Thyroid gland (tissue), 4 donors: ENCODE measurements around the gene TDG. TPM values are rescaled to one million over a fixed set of nuclear protein-coding genes. Genes with fewer than 3 reads are reported as not detected.

ENCODE experiments used
- DNase-seq, 2 donors: peaks; one replicate each; pipeline ENCODE4 v3.0.0-alpha.2; 2019
- H3K27ac ChIP-seq, 3 donors: fragments of 200-600 bp; sonication (generic); 1 replicate in 2 of 3; 2 replicates in 1 of 3; pipeline ENCODE4 v1.5.1; 2016 to 2019; ENCODE audit warnings: mild to moderate bottlenecking in 1 of 3, moderate library complexity in 1 of 3
- H3K27me3 ChIP-seq: fragments of 200-600 bp; sonication (generic); one replicate; pipeline ENCODE4 v1.5.1; 2019
- H3K36me3 ChIP-seq, 2 donors: fragments of 200-600 bp; sonication (generic); one replicate each; pipeline ENCODE4 v1.5.1; 2016 to 2019
- H3K4me1 ChIP-seq, 2 donors: fragments of 200-600 bp; sonication (generic); one replicate each; pipeline ENCODE4 v1.5.1; 2017 to 2019
- H3K4me3 ChIP-seq, 3 donors: fragments of 200-600 bp; sonication (generic); replicated peaks in 1 of 3; 1 replicate in 2 of 3; 2 replicates in 1 of 3; pipeline ENCODE4 v1.5.1; 2016; ENCODE audit warnings: mild to moderate bottlenecking in 1 of 3
- H3K9me3 ChIP-seq: fragments of 200-600 bp; sonication (generic); one replicate; pipeline ENCODE4 v1.5.1; 2017
- POLR2A ChIP-seq, 2 donors: fragments of 450-650 bp; IDR thresholded peaks; one replicate each; pipeline ENCODE4 v1.6.1; 2017; ENCODE audit warnings: antibody characterized with exemption in 2 of 2, mild to moderate bottlenecking in 2 of 2, moderate library complexity in 1 of 2
- WGBS, 2 donors: methylation state at CpG; one replicate each; pipeline ENCODE4 v1.1.5; 2017; 5-methylcytosine and 5-hydroxymethylcytosine counted together
- intact Hi-C: fragments of 100-400 bp; cut with DNase I; formaldehyde crosslinking; loops from one replicate; pipeline ENCODE4 v1.15.1; 2023
- total RNA-seq, 4 donors: library from RNA; depleted of rRNA; stranded (reverse); fragments of >200 nt; gene quantifications; one replicate each; pipeline ENCODE4 v1.2.3, GENCODE V29; 2016
- TF ChIP-seq, protein P1 (sequence below), 6 experiments: fragments of 200-600 bp in 3 of 6; fragments of 450-650 bp in 3 of 6; sonication (generic) in 3 of 6; IDR thresholded peaks; one replicate each; pipeline ENCODE4 v1.5.1; 2016 to 2019; ENCODE audit warnings: antibody characterized with exemption in 6 of 6, mild to moderate bottlenecking in 2 of 6, inconsistent platforms in 1 of 6, moderate library complexity in 1 of 6

TDG gene
- total RNA-seq, 4 donors from 2014 or later = 20.5 to 33.1 (median 28.2) TPM

- no peaks in the 10 kb centered on the region for H3K9me3 ChIP-seq
- no peak for DNase-seq
- WGBS, 2 donors = 96 to 98% methylated on average over 3 of the region's 3 CpGs
- no peak for TF ChIP-seq POLR2A (IDR thresholded peaks at IDR 0.05)
- TF ChIP-seq, protein P1, sequence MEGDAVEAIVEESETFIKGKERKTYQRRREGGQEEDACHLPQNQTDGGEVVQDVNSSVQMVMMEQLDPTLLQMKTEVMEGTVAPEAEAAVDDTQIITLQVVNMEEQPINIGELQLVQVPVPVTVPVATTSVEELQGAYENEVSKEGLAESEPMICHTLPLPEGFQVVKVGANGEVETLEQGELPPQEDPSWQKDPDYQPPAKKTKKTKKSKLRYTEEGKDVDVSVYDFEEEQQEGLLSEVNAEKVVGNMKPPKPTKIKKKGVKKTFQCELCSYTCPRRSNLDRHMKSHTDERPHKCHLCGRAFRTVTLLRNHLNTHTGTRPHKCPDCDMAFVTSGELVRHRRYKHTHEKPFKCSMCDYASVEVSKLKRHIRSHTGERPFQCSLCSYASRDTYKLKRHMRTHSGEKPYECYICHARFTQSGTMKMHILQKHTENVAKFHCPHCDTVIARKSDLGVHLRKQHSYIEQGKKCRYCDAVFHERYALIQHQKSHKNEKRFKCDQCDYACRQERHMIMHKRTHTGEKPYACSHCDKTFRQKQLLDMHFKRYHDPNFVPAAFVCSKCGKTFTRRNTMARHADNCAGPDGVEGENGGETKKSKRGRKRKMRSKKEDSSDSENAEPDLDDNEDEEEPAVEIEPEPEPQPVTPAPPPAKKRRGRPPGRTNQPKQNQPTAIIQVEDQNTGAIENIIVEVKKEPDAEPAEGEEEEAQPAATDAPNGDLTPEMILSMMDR (IDR thresholded peaks at IDR 0.05) = no peak
- intact Hi-C loops = no loop called here
- H3K4me1 ChIP-seq = no peaks in the 10 kb centered on the region
- H3K36me3 ChIP-seq = no peaks in the 10 kb centered on the region
- H3K27ac ChIP-seq = no peak overlapping the region
- H3K4me3 ChIP-seq = no peak overlapping the region
- H3K27me3 ChIP-seq = no peaks in the 10 kb centered on the region
These were observed 37.0 kb downstream of the TDG start for GRCh38 chr12:104002686-104003085.

DNA sequence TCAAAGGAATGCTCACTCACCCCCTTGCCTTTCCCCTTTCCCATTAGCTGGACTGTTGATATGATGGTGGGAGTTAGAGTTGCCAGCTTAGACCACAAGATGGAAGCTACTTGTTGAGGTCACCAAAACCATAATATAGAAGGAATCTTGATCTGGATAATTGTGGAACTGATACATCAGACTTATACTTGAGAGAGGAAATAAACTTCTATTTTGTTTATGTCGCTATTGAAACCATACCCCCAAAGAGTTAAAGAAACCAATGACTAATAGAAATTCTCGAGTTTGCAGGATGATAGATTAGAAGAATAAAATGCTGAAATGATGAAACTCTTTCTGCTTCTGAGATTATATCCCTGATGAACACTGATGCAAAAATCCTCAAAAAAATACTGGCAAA, 37.9 kb downstream of the TDG start:
- H3K4me1 ChIP-seq = no peaks in the 10 kb centered on the region
- DNase-seq = no peak
- H3K4me3 ChIP-seq = no peak overlapping the region
- TF ChIP-seq, protein P1 (IDR thresholded peaks at IDR 0.05) = no peak
- no peak for TF ChIP-seq POLR2A (IDR thresholded peaks at IDR 0.05)
- intact Hi-C loops = no loop called here
- H3K27me3 ChIP-seq = no peaks in the 10 kb centered on the region
- 83 to 85% methylated on average over 2 of the region's 2 CpGs for WGBS, 2 donors
- no peaks in the 10 kb centered on the region for H3K9me3 ChIP-seq
- no peaks in the 10 kb centered on the region for H3K36me3 ChIP-seq
- H3K27ac ChIP-seq = no peak overlapping the region

DNA sequence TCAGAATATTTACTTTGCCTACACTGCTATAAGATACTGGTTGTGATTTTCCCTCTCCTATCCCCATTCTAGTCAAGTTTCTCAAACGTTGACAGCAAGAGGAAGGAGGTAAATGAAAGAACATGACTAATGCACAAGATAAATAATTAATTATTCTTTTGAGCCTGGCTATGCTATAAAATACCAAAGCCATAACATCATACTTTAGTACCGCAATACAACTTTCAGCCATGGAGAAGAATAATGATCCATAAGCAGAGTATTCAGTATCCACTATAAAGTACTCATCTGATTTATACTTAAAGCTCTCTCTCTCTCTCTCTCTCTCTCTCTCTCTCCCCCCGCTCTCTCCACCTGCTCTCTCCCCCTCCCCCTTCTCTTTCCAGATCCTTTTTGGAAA, 41.3 kb downstream of the TDG start:
- intact Hi-C loops = no loop called here
- Histone ChIP-seq H3K27me3 (no peaks in the 10 kb centered on the region), H3K4me3 (no peak overlapping the region), H3K36me3 (no peaks in the 10 kb centered on the region), H3K27ac (no peak overlapping the region), H3K4me1 (no peaks in the 10 kb centered on the region), H3K9me3 (no peaks in the 10 kb centered on the region)
- TF ChIP-seq POLR2A (IDR thresholded peaks at IDR 0.05) = no peak
- TF ChIP-seq, protein P1 (IDR thresholded peaks at IDR 0.05) = no peak
- 63 to 64% methylated on average over 3 of the region's 3 CpGs for WGBS, 2 donors
- no peak for DNase-seq

GRCh38 chr12:104010121-104010520, 44.4 kb downstream of the TDG start:
- Histone ChIP-seq H3K9me3 (no peaks in the 10 kb centered on the region), H3K36me3 (no peaks in the 10 kb centered on the region), H3K27ac (no peak overlapping the region), H3K27me3 (no peaks in the 10 kb centered on the region), H3K4me1 (no peaks in the 10 kb centered on the region), H3K4me3 (no peak overlapping the region)
- intact Hi-C loops = no loop called here
- TF ChIP-seq, protein P1 (IDR thresholded peaks at IDR 0.05) = no peak
- no peak for TF ChIP-seq POLR2A (IDR thresholded peaks at IDR 0.05)
- no peak for DNase-seq
- WGBS, 2 donors = 92 to 93% methylated on average over 4 of the region's 4 CpGs

- no peak for DNase-seq
- Histone ChIP-seq H3K27me3 (no peaks in the 10 kb centered on the region), H3K36me3 (no peaks in the 10 kb centered on the region), H3K27ac (no peak overlapping the region), H3K4me3 (no peak overlapping the region), H3K4me1 (no peaks in the 10 kb centered on the region), H3K9me3 (no peaks in the 10 kb centered on the region)
- WGBS, 2 donors = 73 to 81% methylated on average over 2 of the region's 2 CpGs
- intact Hi-C loops = no loop called here
- no peak for TF ChIP-seq POLR2A (IDR thresholded peaks at IDR 0.05)
- TF ChIP-seq, protein P1 (IDR thresholded peaks at IDR 0.05) = no peak
These were observed 45.0 kb downstream of the TDG start for GRCh38 chr12:104010606-104011169.
